RWPE2 (cell line): ENCODE results near the gene RSPH3.

Experiments used
- ATAC-seq: fragments of 200-7000 bp; cut with Tn5 transposase; 3 replicates; pipeline ENCODE4 v1.9.1; 2021; ENCODE audit warnings: low read depth
- DNase-seq: peaks from one replicate; pipeline ENCODE4 v3.0.0-alpha.2; 2020; ENCODE audit warnings: low spot score
- H3K27ac ChIP-seq: fragments of 450-650 bp; 2 replicates; pipeline ENCODE4 v1.5.1; 2017; ENCODE audit warnings: mild to moderate bottlenecking; ENCODE audit not compliant: poor library complexity, severe bottlenecking
- H3K27me3 ChIP-seq: fragments of 250-450 bp; sonication (Bioruptor Pico); 2 replicates; pipeline ENCODE4 v1.5.1; 2021; ENCODE audit warnings: mild to moderate bottlenecking, moderate library complexity; ENCODE audit not compliant: insufficient read depth, poor library complexity, severe bottlenecking
- H3K36me3 ChIP-seq: fragments of 250-450 bp; sonication (Bioruptor Pico); 2 replicates; pipeline ENCODE4 v1.5.1; 2020; ENCODE audit warnings: low read depth, mild to moderate bottlenecking, moderate library complexity
- H3K4me1 ChIP-seq: fragments of 250-450 bp; sonication (Bioruptor Pico); 2 replicates; pipeline ENCODE4 v1.5.1; 2021; ENCODE audit warnings: mild to moderate bottlenecking, moderate library complexity; ENCODE audit not compliant: insufficient read depth, poor library complexity, severe bottlenecking
- H3K4me3 ChIP-seq: fragments of 250-450 bp; sonication (Bioruptor Pico); 2 replicates; pipeline ENCODE4 v1.5.1; 2021; ENCODE audit warnings: mild to moderate bottlenecking, moderate library complexity; ENCODE audit not compliant: severe bottlenecking
- H3K9me3 ChIP-seq: fragments of 250-450 bp; sonication (Bioruptor Pico); 2 replicates; pipeline ENCODE4 v1.5.1; 2021; ENCODE audit warnings: mild to moderate bottlenecking, moderate library complexity; ENCODE audit not compliant: severe bottlenecking
- CTCF ChIP-seq: fragments of 450-650 bp; IDR thresholded peaks from one replicate; pipeline ENCODE4 v1.5.1; 2017; ENCODE audit warnings: mild to moderate bottlenecking, moderate library complexity; ENCODE audit not compliant: poor library complexity, severe bottlenecking

Gene RSPH3

GRCh38 chr6:158963020-158963808 lies 36.8 kb downstream of the RSPH3 start:
- no peaks in the 10 kb centered on the region for H3K36me3 ChIP-seq
- H3K27me3 ChIP-seq, result no peaks in the 10 kb centered on the region
- DNase-seq (no peak), ATAC-seq (no peak)
- no peak overlapping the region for H3K4me3 ChIP-seq
- no peak overlapping the region for H3K27ac ChIP-seq
- TF ChIP-seq CTCF, result no peak
- H3K4me1 ChIP-seq, result no peaks in the 10 kb centered on the region
- peaks cover 6% of the 10 kb centered on the region for H3K9me3 ChIP-seq

GRCh38 chr6:158962371-158962770 lies 37.6 kb downstream of the RSPH3 start:
- H3K27me3 ChIP-seq, result no peaks in the 10 kb centered on the region
- no peak overlapping the region for H3K27ac ChIP-seq
- H3K4me3 ChIP-seq, result no peak overlapping the region
- DNase-seq (no peak), ATAC-seq (no peak)
- no peaks in the 10 kb centered on the region for H3K4me1 ChIP-seq
- H3K9me3 ChIP-seq, result peaks cover under 1% of the 10 kb centered on the region
- H3K36me3 ChIP-seq, result no peaks in the 10 kb centered on the region
- TF ChIP-seq CTCF, result no peak

- DNase-seq (no peak), ATAC-seq (no peak)
- no peak overlapping the region for H3K4me3 ChIP-seq
- H3K27me3 ChIP-seq, result no peaks in the 10 kb centered on the region
- H3K9me3 ChIP-seq, result no peaks in the 10 kb centered on the region
- TF ChIP-seq CTCF, result no peak
- no peaks in the 10 kb centered on the region for H3K4me1 ChIP-seq
- no peaks in the 10 kb centered on the region for H3K36me3 ChIP-seq
- H3K27ac ChIP-seq, result no peak overlapping the region
Measured at GRCh38 chr6:158960026-158960425, 40.0 kb downstream of the RSPH3 start.

GRCh38 chr6:158959552-158959951 lies 40.5 kb downstream of the RSPH3 start:
- Histone ChIP-seq H3K27me3 (no peaks in the 10 kb centered on the region), H3K36me3 (no peaks in the 10 kb centered on the region), H3K9me3 (no peaks in the 10 kb centered on the region), H3K4me3 (no peak overlapping the region), H3K4me1 (no peaks in the 10 kb centered on the region), H3K27ac (no peak overlapping the region)
- TF ChIP-seq CTCF, result no peak
- DNase-seq, result no peak
- no peak for ATAC-seq
